PC-9 (cell line): ENCODE measurements around the gene UXS1. TPM values are rescaled to one million over a fixed set of nuclear protein-coding genes. Genes with fewer than 3 reads are reported as not detected.

Source experiments
- BruUV-seq: library from RNA; stranded (reverse); fragments of 400-500 nt; replicated peaks from 2 replicates; lab custom pipeline; 2021; lab: Mats Ljungman, UMichigan
- CTCF ChIA-PET: fragments of 300-600 bp; sonication (Branson Sonifier 250); formaldehyde crosslinking; loops from one replicate; lab custom pipeline; 2022; ENCODE audit warnings: antibody characterized with exemption; lab: Charles Lee
- POLR2A ChIA-PET: fragments of 300-600 bp; sonication (Branson Sonifier 250); formaldehyde crosslinking; loops from one replicate; lab custom pipeline; 2022; ENCODE audit warnings: antibody characterized with exemption; ENCODE audit not compliant: unreplicated experiment; lab: Charles Lee
- DNase-seq, 2 experiments: peaks; one replicate each; pipeline versions ENCODE4 v3.0.0 to v3.0.0-alpha.2; 2015 to 2022; ENCODE audit warnings: mixed read lengths in 1 of 2
- H2AFZ ChIP-seq: fragments of 200-600 bp; sonication (generic); 2 replicates; pipeline ENCODE4 v1.8.1; 2017; ENCODE audit warnings: antibody characterized with exemption
- H3F3A ChIP-seq: fragments of 200-600 bp; sonication (generic); 2 replicates; pipeline ENCODE4 v1.8.1; 2017; ENCODE audit warnings: antibody characterized with exemption, mild to moderate bottlenecking, low read depth; ENCODE audit not compliant: insufficient read depth
- H3K27ac ChIP-seq: fragments of 200-600 bp; sonication (generic); 2 replicates; pipeline ENCODE4 v1.6.1; 2016; ENCODE audit warnings: mixed run types
- H3K27me3 ChIP-seq: fragments of 200-600 bp; sonication (generic); 2 replicates; pipeline ENCODE4 v1.6.1; 2016; ENCODE audit warnings: low read depth, mixed run types; ENCODE audit not compliant: insufficient read depth
- H3K36me3 ChIP-seq: fragments of 200-600 bp; sonication (generic); 2 replicates; pipeline ENCODE4 v1.6.1; 2016; ENCODE audit warnings: low read depth, mixed run types
- H3K4me1 ChIP-seq: fragments of 200-600 bp; sonication (generic); replicated peaks from 2 replicates; pipeline ENCODE4 v1.6.1; 2016; ENCODE audit warnings: mixed run types; ENCODE audit not compliant: insufficient read depth
- H3K4me2 ChIP-seq: fragments of 200-600 bp; sonication (generic); 2 replicates; pipeline ENCODE4 v1.6.1; 2017; ENCODE audit warnings: mixed run types
- H3K4me3 ChIP-seq: fragments of 200-600 bp; sonication (generic); 2 replicates; pipeline ENCODE4 v1.6.1; 2016; ENCODE audit warnings: mixed run types
- H3K79me2 ChIP-seq: fragments of 200-600 bp; sonication (generic); 2 replicates; pipeline ENCODE4 v1.6.1; 2017; ENCODE audit warnings: low read depth, mixed run types
- H3K9me2 ChIP-seq: fragments of 200-600 bp; sonication (generic); 2 replicates; pipeline ENCODE4 v1.8.1; 2017; ENCODE audit warnings: mild to moderate bottlenecking; ENCODE audit not compliant: insufficient read depth
- H3K9me3 ChIP-seq: fragments of 200-600 bp; sonication (generic); 2 replicates; pipeline ENCODE4 v1.8.1; 2016; ENCODE audit warnings: low read depth; ENCODE audit not compliant: insufficient read depth
- H4K20me1 ChIP-seq: fragments of 200-600 bp; sonication (generic); 2 replicates; pipeline ENCODE4 v1.8.1; 2017; ENCODE audit not compliant: insufficient read depth
- EZH2 ChIP-seq: fragments of 200-600 bp; sonication (generic); IDR thresholded peaks from 2 replicates; pipeline ENCODE4 v1.8.0; 2017; ENCODE audit warnings: antibody characterized with exemption, low read depth
- intact Hi-C: fragments of 100-400 bp; cut with micrococcal nuclease; formaldehyde crosslinking; loops from one replicate; pipeline ENCODE4 v1.10.0; 2022; ENCODE audit not compliant: unreplicated experiment
- total RNA-seq: library from RNA; stranded (reverse); gene quantifications from 2 replicates; pipeline ENCODE4 v1.2.3, GENCODE V29; 2021
- TF ChIP-seq, protein P1 (sequence below): fragments of 200-600 bp; sonication (generic); conservative IDR thresholded peaks from 2 replicates; pipeline ENCODE4 v1.6.1; 2017; ENCODE audit warnings: mixed run types, antibody characterized with exemption, mild to moderate bottlenecking, moderate library complexity

UXS1 gene
- total RNA-seq, 1 experiment from 2014 or later: 65.6 TPM

DNA sequence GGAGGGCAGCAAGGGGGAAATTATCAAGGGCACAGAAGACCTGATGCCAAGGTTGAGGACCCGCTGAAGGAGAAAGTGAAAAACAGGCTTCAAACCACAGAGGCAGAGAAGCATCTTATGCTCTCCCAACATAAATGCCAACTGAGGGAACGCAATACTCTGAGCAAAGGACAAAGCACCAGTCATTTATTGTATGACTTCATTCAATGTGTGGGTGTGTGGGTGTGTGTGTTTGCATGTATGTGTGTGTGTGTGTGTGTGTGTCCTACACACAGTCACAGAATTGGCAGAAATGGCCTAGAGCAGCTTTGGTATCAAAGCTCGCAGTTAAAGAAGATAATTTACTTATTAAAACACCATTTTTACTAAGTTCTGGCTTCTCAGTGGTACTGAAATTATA is 51.4 kb downstream of the UXS1 start:
- TF ChIP-seq, protein P1, sequence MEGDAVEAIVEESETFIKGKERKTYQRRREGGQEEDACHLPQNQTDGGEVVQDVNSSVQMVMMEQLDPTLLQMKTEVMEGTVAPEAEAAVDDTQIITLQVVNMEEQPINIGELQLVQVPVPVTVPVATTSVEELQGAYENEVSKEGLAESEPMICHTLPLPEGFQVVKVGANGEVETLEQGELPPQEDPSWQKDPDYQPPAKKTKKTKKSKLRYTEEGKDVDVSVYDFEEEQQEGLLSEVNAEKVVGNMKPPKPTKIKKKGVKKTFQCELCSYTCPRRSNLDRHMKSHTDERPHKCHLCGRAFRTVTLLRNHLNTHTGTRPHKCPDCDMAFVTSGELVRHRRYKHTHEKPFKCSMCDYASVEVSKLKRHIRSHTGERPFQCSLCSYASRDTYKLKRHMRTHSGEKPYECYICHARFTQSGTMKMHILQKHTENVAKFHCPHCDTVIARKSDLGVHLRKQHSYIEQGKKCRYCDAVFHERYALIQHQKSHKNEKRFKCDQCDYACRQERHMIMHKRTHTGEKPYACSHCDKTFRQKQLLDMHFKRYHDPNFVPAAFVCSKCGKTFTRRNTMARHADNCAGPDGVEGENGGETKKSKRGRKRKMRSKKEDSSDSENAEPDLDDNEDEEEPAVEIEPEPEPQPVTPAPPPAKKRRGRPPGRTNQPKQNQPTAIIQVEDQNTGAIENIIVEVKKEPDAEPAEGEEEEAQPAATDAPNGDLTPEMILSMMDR: no peak
- TF ChIP-seq EZH2: no peak
- Histone ChIP-seq H3F3A (peaks cover 6% of the 10 kb centered on the region; the same call in 1 of the 2 replicates), H3K27ac (no peak overlapping the region), H2AFZ (no peak overlapping the region), H3K4me3 (no peak overlapping the region), H4K20me1 (no peaks in the 10 kb centered on the region; the same call in 1 of the 2 replicates), H3K36me3 (no peaks in the 10 kb centered on the region), H3K9me2 (no peaks in the 10 kb centered on the region), H3K27me3 (no peaks in the 10 kb centered on the region), H3K4me1 (peaks cover 22% of the 10 kb centered on the region), H3K79me2 (no peaks in the 10 kb centered on the region), H3K4me2 (no peak overlapping the region), H3K9me3 (no peaks in the 10 kb centered on the region)
- intact Hi-C loops: no loop called here
- DNase-seq: no peak
- ChIA-PET CTCF (no interaction called here), POLR2A (no interaction called here)
- no TSS peak for BruUV-seq

DNA sequence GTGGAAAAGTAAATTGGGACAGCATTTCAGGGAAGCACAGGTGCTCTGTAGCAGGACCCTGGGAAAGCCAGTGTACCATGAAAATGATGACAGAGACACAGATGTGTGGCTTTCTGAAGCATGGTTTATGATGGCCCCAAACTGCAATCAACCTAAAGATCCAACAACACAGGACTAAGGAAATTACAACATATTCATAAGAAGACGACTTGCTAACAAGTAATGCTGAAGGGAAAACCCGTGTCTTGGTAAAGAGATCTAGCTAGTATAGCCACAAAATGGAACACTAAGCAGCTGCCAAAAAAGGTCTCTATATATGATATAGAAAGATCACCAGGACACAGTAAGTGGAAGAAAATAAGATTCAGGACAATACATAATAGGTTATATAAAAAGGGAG is 53.2 kb downstream of the UXS1 start:
- Histone ChIP-seq H3K79me2 (no peaks in the 10 kb centered on the region), H3K9me2 (no peaks in the 10 kb centered on the region), H3K9me3 (no peaks in the 10 kb centered on the region), H3K36me3 (no peaks in the 10 kb centered on the region), H3K4me2 (no peak overlapping the region), H3K4me3 (no peak overlapping the region), H3K4me1 (peaks cover 12% of the 10 kb centered on the region), H3K27me3 (no peaks in the 10 kb centered on the region), H3K27ac (no peak overlapping the region), H4K20me1 (no peaks in the 10 kb centered on the region; the same call in 1 of the 2 replicates), H3F3A (no peaks in the 10 kb centered on the region), H2AFZ (no peak overlapping the region)
- TF ChIP-seq EZH2: no peak
- TF ChIP-seq, protein P1: no peak
- no peak for DNase-seq
- intact Hi-C loops: no loop called here
- no TSS peak for BruUV-seq
- ChIA-PET POLR2A (no interaction called here), CTCF (no interaction called here)

DNA sequence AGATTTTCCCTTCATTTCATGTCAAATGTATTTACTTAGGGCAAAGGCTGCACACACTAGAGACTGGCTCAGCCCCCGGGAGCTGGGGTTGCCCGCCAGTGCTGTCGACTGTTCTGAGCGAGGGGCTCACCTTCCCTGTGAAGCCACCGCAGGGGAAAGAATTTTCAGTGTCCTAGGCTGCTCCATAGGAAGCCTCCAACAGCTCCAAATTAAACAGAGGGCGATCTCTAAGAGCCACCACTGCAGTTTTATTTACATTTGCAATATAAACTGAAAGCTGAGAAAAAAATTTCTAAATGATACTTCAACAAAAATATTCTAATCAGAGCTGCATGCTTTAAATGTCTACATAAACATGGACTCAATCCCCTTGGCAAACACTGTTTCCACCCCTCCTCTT is 54.0 kb downstream of the UXS1 start:
- Histone ChIP-seq H3K79me2 (no peaks in the 10 kb centered on the region), H3K27ac (no peak overlapping the region), H3K4me2 (no peak overlapping the region), H3K4me3 (no peak overlapping the region), H3K4me1 (peaks cover 12% of the 10 kb centered on the region), H3K9me3 (no peaks in the 10 kb centered on the region), H2AFZ (no peak overlapping the region), H3K27me3 (no peaks in the 10 kb centered on the region), H3K36me3 (no peaks in the 10 kb centered on the region), H3F3A (no peaks in the 10 kb centered on the region), H4K20me1 (no peaks in the 10 kb centered on the region; the same call in 1 of the 2 replicates), H3K9me2 (no peaks in the 10 kb centered on the region)
- CTCF ChIA-PET: no interaction called here
- intact Hi-C loops: no loop called here
- BruUV-seq: no TSS peak
- DNase-seq: no peak
- POLR2A ChIA-PET: no interaction called here
- TF ChIP-seq, protein P1: no peak
- TF ChIP-seq EZH2: no peak
